OCI-LY3 (cell line): ENCODE measurements around the gene ERGIC2.
"Not testable (repeated sequence)": the region's sequence is repeated elsewhere in the genome, so short reads cannot be mapped to it uniquely, and the experiment has no call there.

ENCODE experiments used
- H2AFZ ChIP-seq: fragments of 200-600, 300-600 bp; shearing (Covaris generic); 2 replicates; pipeline ENCODE4 v1.6.0; 2014; ENCODE audit warnings: antibody characterized with exemption, low read depth, low read length
- H3K27ac ChIP-seq: fragments of 200-600, 300-600 bp; sonication (generic); 2 replicates; pipeline ENCODE4 v1.5.1; 2014; ENCODE audit warnings: mild to moderate bottlenecking, low read length, moderate library complexity, mixed read lengths
- H3K27me3 ChIP-seq: fragments of 200-600, 300-600 bp; sonication (generic); 2 replicates; pipeline ENCODE4 v1.6.1; 2014; ENCODE audit warnings: low read depth, low read length, mixed read lengths
- H3K36me3 ChIP-seq: fragments of 200-600, 300-600 bp; sonication (generic); replicated peaks from 2 replicates; pipeline ENCODE3; 2014; ENCODE audit warnings: low read depth, low read length, mixed read lengths
- H3K4me1 ChIP-seq: fragments of 300-600, 200-600 bp; sonication (generic); 2 replicates; pipeline ENCODE4 v1.6.1; 2014; ENCODE audit warnings: low read length, mixed read lengths
- H3K4me2 ChIP-seq: fragments of 200-600, 300-600 bp; sonication (generic); 2 replicates; pipeline ENCODE4 v1.6.1; 2014; ENCODE audit warnings: low read length, mixed read lengths
- H3K4me3 ChIP-seq: fragments of 300-600, 200-600 bp; sonication (generic); 2 replicates; pipeline ENCODE4 v1.5.1; 2014; ENCODE audit warnings: antibody characterized with exemption, mild to moderate bottlenecking, low read length, moderate library complexity
- H3K79me2 ChIP-seq: fragments of 300-600, 200-600 bp; shearing (Covaris generic); 2 replicates; pipeline ENCODE4 v1.6.1; 2014; ENCODE audit warnings: mild to moderate bottlenecking, low read length, mixed read lengths
- H3K9ac ChIP-seq: fragments of 300-600, 200-600 bp; shearing (Covaris generic); 2 replicates; pipeline ENCODE4 v1.6.0; 2014; ENCODE audit warnings: mild to moderate bottlenecking, low read length, moderate library complexity
- H3K9me3 ChIP-seq: fragments of 200-600, 300-600 bp; shearing (Covaris generic); 2 replicates; pipeline ENCODE4 v1.6.1; 2014; ENCODE audit warnings: low read length, mixed read lengths; ENCODE audit not compliant: insufficient read depth
- H4K20me1 ChIP-seq: fragments of 200-600, 300-600 bp; sonication (generic); 2 replicates; pipeline ENCODE4 v1.6.1; 2016; ENCODE audit warnings: low read length, mixed read lengths; ENCODE audit not compliant: insufficient read depth
- CTCF ChIP-seq: fragments of 200-600, 300-600 bp; sonication (generic); IDR thresholded peaks from 2 replicates; pipeline ENCODE4 v1.5.1; 2014; ENCODE audit warnings: antibody characterized with exemption, low read length, low read depth
- EZH2phosphoT487 ChIP-seq: fragments of 200-600 bp; shearing (Covaris generic); IDR thresholded peaks from 2 replicates; pipeline ENCODE4 v1.6.1; 2018; ENCODE audit warnings: antibody characterized with exemption, mixed run types, low read depth

Gene ERGIC2

GRCh38 chr12:29398495-29398894 is 17.5 kb upstream of the ERGIC2 start:
- Histone ChIP-seq H3K27ac (no peak overlapping the region), H3K79me2 (no peaks in the 10 kb centered on the region), H3K9me3 (no peaks in the 10 kb centered on the region), H2AFZ (no peak overlapping the region), H3K9ac (no peak overlapping the region), H3K36me3 (no peaks in the 10 kb centered on the region), H3K4me2 (0 out of 2 replicates have a peak overlapping the region, but pooled peaks have one; percentile 3), H3K4me1 (no peaks in the 10 kb centered on the region), H3K4me3 (no peak overlapping the region), H3K27me3 (0 out of 2 replicates have a peak, but pooled peaks cover 3% of the 10 kb centered on the region), H4K20me1 (no peaks in the 10 kb centered on the region)
- TF ChIP-seq CTCF (no peak), EZH2phosphoT487 (no peak)

DNA sequence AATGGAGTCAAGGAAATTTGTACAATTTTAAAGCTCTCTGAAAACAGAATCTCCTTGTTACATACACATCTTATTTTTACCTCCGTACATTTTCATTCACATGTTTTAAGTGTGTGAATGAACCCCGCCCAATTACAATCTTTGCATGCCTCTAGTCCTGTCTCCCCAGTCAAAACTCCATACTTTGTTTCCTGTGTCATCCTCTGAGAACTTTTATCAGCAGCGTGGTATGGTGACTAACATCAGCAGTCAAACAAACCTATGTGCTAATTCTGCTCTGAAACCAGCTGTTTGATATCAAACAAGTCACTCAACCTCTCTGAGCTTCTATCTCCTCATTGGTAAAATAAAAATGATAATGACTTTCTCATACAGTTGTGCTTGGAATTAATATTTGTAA is 15.8 kb upstream of the ERGIC2 start:
- Histone ChIP-seq H3K79me2 (no peaks in the 10 kb centered on the region), H2AFZ (no peak overlapping the region), H3K36me3 (no peaks in the 10 kb centered on the region), H3K27me3 (0 out of 2 replicates have a peak, but pooled peaks cover 3% of the 10 kb centered on the region), H3K9me3 (no peaks in the 10 kb centered on the region), H4K20me1 (no peaks in the 10 kb centered on the region), H3K27ac (no peak overlapping the region), H3K9ac (no peak overlapping the region), H3K4me3 (no peak overlapping the region), H3K4me1 (no peaks in the 10 kb centered on the region), H3K4me2 (no peak overlapping the region)
- no peak for TF ChIP-seq EZH2phosphoT487
- TF ChIP-seq CTCF: no peak

DNA sequence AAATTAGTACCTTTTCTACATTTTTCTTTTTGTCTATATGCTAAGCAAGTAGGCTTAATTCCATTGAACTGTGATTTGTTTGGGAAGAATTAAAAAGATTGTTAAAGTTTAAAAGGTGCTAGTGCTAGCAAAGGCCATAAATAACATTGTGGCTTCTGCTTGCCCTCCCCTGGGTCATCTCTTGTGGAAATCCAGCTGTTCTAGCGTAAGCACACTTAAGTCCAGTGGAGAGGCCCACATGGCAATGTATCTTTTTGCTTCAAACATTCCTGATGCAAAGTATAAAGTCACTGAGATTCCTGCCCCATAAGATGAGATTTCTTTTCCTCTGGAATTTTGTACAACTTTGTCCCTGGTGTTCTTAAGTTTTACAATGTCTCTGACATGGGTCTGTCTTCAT is 14.4 kb upstream of the ERGIC2 start:
- H3K9me3 ChIP-seq: no peaks in the 10 kb centered on the region
- H3K9ac ChIP-seq: no peak overlapping the region
- no peak for TF ChIP-seq EZH2phosphoT487
- TF ChIP-seq CTCF: no peak
- no peak overlapping the region for H3K4me2 ChIP-seq
- no peaks in the 10 kb centered on the region for H3K36me3 ChIP-seq
- no peak overlapping the region for H3K27ac ChIP-seq
- H3K79me2 ChIP-seq: no peaks in the 10 kb centered on the region
- H4K20me1 ChIP-seq: no peaks in the 10 kb centered on the region
- no peak overlapping the region for H3K4me3 ChIP-seq
- no peak overlapping the region for H2AFZ ChIP-seq
- no peaks in the 10 kb centered on the region for H3K4me1 ChIP-seq
- H3K27me3 ChIP-seq: 0 out of 2 replicates have a peak, but pooled peaks cover 3% of the 10 kb centered on the region

DNA sequence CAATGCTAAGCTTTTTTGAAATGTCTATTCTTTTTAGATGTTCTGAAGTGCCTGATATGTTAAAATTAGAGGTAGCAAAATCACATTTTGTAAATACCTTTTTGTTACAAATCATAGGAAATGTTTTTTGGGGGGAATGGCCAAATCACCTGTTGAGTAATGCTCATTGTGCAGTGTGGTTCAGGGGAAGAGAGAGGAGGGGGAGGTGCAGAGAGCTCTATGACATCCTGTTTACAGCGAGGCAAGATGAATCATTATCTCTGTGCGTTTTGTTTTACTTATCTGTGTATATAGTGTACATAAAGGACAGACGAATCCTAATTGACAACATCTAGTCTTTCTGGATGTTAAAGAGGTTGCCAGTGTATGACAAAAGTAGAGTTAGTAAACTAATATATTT is 9.4 kb upstream of the ERGIC2 start:
- not testable (repeated sequence) for H2AFZ ChIP-seq, H3K27me3 ChIP-seq, H3K9me3 ChIP-seq, H3K4me3 ChIP-seq, H3K36me3 ChIP-seq, H3K27ac ChIP-seq, H4K20me1 ChIP-seq, H3K9ac ChIP-seq, H3K4me1 ChIP-seq, H3K79me2 ChIP-seq, H3K4me2 ChIP-seq
